Activated T-helper 1 cell treated with anti-CD3 and anti-CD28 coated beads, Interleukin-12 subunit alpha, Interleukin-12 subunit beta, Interleukin-2, Interleukin-4 antibody, amounts not matched to agents 30 ng/mL and 10 ng/mL and 1 ng/mL, durations not matched to agents 14 hours and 24 hours and 36 hours (primary cell): ENCODE measurements around the gene COMT. TPM values are rescaled to one million over a fixed set of nuclear protein-coding genes. Genes with fewer than 3 reads are reported as not detected.

Experiments used
- DNase-seq: peaks from one replicate; pipeline ENCODE4 v3.0.0; 2021; ENCODE audit warnings: low spot score
- H3K27ac Mint-ChIP-seq: one replicate; pipeline ENCODE4 v1.8.0; 2021; ENCODE audit warnings: mild to moderate bottlenecking, mixed read lengths
- H3K27me3 Mint-ChIP-seq: one replicate; pipeline ENCODE4 v1.8.0; 2022; ENCODE audit warnings: mild to moderate bottlenecking, moderate library complexity, mixed read lengths; ENCODE audit not compliant: insufficient read depth
- H3K36me3 Mint-ChIP-seq: one replicate; pipeline ENCODE4 v1.8.0; 2021; ENCODE audit warnings: low read depth, mixed read lengths
- H3K4me1 Mint-ChIP-seq: one replicate; pipeline ENCODE4 v1.8.0; 2021; ENCODE audit warnings: low read depth, mixed read lengths
- H3K4me3 Mint-ChIP-seq: one replicate; pipeline ENCODE4 v1.8.0; 2021; ENCODE audit warnings: mild to moderate bottlenecking, moderate library complexity, mixed read lengths
- H3K9me3 Mint-ChIP-seq: one replicate; pipeline ENCODE4 v1.8.0; 2021; ENCODE audit warnings: mixed read lengths
- intact Hi-C: fragments of 100-400 bp; cut with micrococcal nuclease; formaldehyde crosslinking; loops from one replicate; pipeline ENCODE4 v1.15.1; 2024
- total RNA-seq: library from RNA; stranded (reverse); gene quantifications from 2 replicates; pipeline ENCODE4 v1.2.3, GENCODE V29; 2022

COMT gene
- total RNA-seq, 1 donor from 2014 or later: 99.4 TPM

- Mint-ChIP-seq H3K27me3 (no peaks in the 10 kb centered on the region), H3K4me1 (no peaks in the 10 kb centered on the region), H3K27ac (no peak overlapping the region), H3K36me3 (peaks cover 8% of the 10 kb centered on the region), H3K9me3 (no peaks in the 10 kb centered on the region), H3K4me3 (no peak overlapping the region)
- intact Hi-C loops: no loop called here
- DNase-seq: no peak
Observed at GRCh38 chr22:19967850-19968449, 26.4 kb downstream of the COMT start.

- Mint-ChIP-seq H3K4me3 (no peak overlapping the region), H3K9me3 (no peaks in the 10 kb centered on the region), H3K36me3 (peaks cover 8% of the 10 kb centered on the region), H3K27ac (no peak overlapping the region), H3K4me1 (no peaks in the 10 kb centered on the region), H3K27me3 (no peaks in the 10 kb centered on the region)
- DNase-seq: no peak
- intact Hi-C loops: no loop called here
Observed at GRCh38 chr22:19968450-19968891, 26.9 kb downstream of the COMT start.

- H3K4me1 Mint-ChIP-seq: no peaks in the 10 kb centered on the region
- no peaks in the 10 kb centered on the region for H3K27me3 Mint-ChIP-seq
- no peak for DNase-seq
- intact Hi-C loops: no loop called here
- peaks cover 8% of the 10 kb centered on the region for H3K36me3 Mint-ChIP-seq
- H3K27ac Mint-ChIP-seq: no peak overlapping the region
- no peaks in the 10 kb centered on the region for H3K9me3 Mint-ChIP-seq
- H3K4me3 Mint-ChIP-seq: no peak overlapping the region
Observed at GRCh38 chr22:19969141-19969928, 27.8 kb downstream of the COMT start.

GRCh38 chr22:19970031-19970478 lies 28.5 kb downstream of the COMT start:
- Mint-ChIP-seq H3K9me3 (no peaks in the 10 kb centered on the region), H3K4me3 (no peak overlapping the region), H3K27ac (no peak overlapping the region), H3K4me1 (peaks cover 3% of the 10 kb centered on the region), H3K36me3 (peaks cover 8% of the 10 kb centered on the region), H3K27me3 (no peaks in the 10 kb centered on the region)
- intact Hi-C loops: loop anchor here (1.0 to 10.0 kb wide), 6 partner anchors 43 to 465 kb away; partner anchors contain the start of genes DGCR8, RTN4R and SCARF2
- no peak for DNase-seq

GRCh38 chr22:19970479-19971275 lies 29.1 kb downstream of the COMT start:
- Mint-ChIP-seq H3K27ac (no peak overlapping the region), H3K36me3 (peaks cover 8% of the 10 kb centered on the region), H3K27me3 (no peaks in the 10 kb centered on the region), H3K9me3 (no peaks in the 10 kb centered on the region), H3K4me1 (peaks cover 9% of the 10 kb centered on the region), H3K4me3 (no peak overlapping the region)
- intact Hi-C loops: loop anchor here (1.0 to 10.0 kb wide), 6 partner anchors 43 to 464 kb away; partner anchors contain the start of genes DGCR8, RTN4R and SCARF2
- DNase-seq: peak; percentile 69

GRCh38 chr22:19971276-19972124 lies 29.9 kb downstream of the COMT start:
- peaks cover 8% of the 10 kb centered on the region for H3K36me3 Mint-ChIP-seq
- H3K4me3 Mint-ChIP-seq: no peak overlapping the region
- H3K27ac Mint-ChIP-seq: no peak overlapping the region
- intact Hi-C loops: loop anchor here (2.0 to 10.0 kb wide), 3 partner anchors 296 to 463 kb away; partner anchors contain the start of genes RTN4R and SCARF2
- no peaks in the 10 kb centered on the region for H3K9me3 Mint-ChIP-seq
- no peak for DNase-seq
- no peaks in the 10 kb centered on the region for H3K27me3 Mint-ChIP-seq
- H3K4me1 Mint-ChIP-seq: peaks cover 9% of the 10 kb centered on the region

- Mint-ChIP-seq H3K27ac (no peak overlapping the region), H3K27me3 (no peaks in the 10 kb centered on the region), H3K4me1 (peaks cover 9% of the 10 kb centered on the region), H3K36me3 (peaks cover 3% of the 10 kb centered on the region), H3K9me3 (no peaks in the 10 kb centered on the region), H3K4me3 (no peak overlapping the region)
- DNase-seq: no peak
- intact Hi-C loops: loop anchor here (5.0 to 10.0 kb wide), 2 partner anchors 295 to 463 kb away; partner anchors contain the start of genes RTN4R and SCARF2
Observed at GRCh38 chr22:19972251-19972650, 30.7 kb downstream of the COMT start.

GRCh38 chr22:19972652-19973550 lies 31.3 kb downstream of the COMT start:
- no peak overlapping the region for H3K27ac Mint-ChIP-seq
- H3K9me3 Mint-ChIP-seq: no peaks in the 10 kb centered on the region
- H3K36me3 Mint-ChIP-seq: no peaks in the 10 kb centered on the region
- H3K4me3 Mint-ChIP-seq: no peak overlapping the region
- intact Hi-C loops: loop anchor here (5.0 to 10.0 kb wide), 2 partner anchors 294 to 462 kb away; partner anchors contain the start of genes RTN4R and SCARF2
- peaks cover 9% of the 10 kb centered on the region for H3K4me1 Mint-ChIP-seq
- H3K27me3 Mint-ChIP-seq: no peaks in the 10 kb centered on the region
- no peak for DNase-seq

- Mint-ChIP-seq H3K27me3 (no peaks in the 10 kb centered on the region), H3K9me3 (no peaks in the 10 kb centered on the region), H3K27ac (no peak overlapping the region), H3K4me3 (no peak overlapping the region), H3K4me1 (peaks cover 9% of the 10 kb centered on the region), H3K36me3 (no peaks in the 10 kb centered on the region)
- intact Hi-C loops: loop anchor here (5.0 to 10.0 kb wide), 2 partner anchors 294 to 461 kb away; partner anchors contain the start of genes RTN4R and SCARF2
- no peak for DNase-seq
Observed at GRCh38 chr22:19973551-19974267, 32.1 kb downstream of the COMT start.

GRCh38 chr22:19974268-19974861 lies 32.8 kb downstream of the COMT start:
- H3K4me1 Mint-ChIP-seq: peaks cover 9% of the 10 kb centered on the region
- DNase-seq: no peak
- intact Hi-C loops: loop anchor here (5.0 to 10.0 kb wide), 2 partner anchors 293 to 460 kb away; partner anchors contain the start of genes RTN4R and SCARF2

More at GRCh38 chr22:19974268-19974861, 32.8 kb downstream of the COMT start:
- H3K27ac Mint-ChIP-seq: no peak overlapping the region
- no peaks in the 10 kb centered on the region for H3K36me3 Mint-ChIP-seq
- H3K27me3 Mint-ChIP-seq: no peaks in the 10 kb centered on the region
- H3K4me3 Mint-ChIP-seq: no peak overlapping the region
- no peaks in the 10 kb centered on the region for H3K9me3 Mint-ChIP-seq
